ENCODE measurements around the gene ATP6V1G1.
"Not testable (repeated sequence)": the region's sequence is repeated elsewhere in the genome, so short reads cannot be mapped to it uniquely, and the experiment has no call there.

GRCh38 chr9:114578134-114578533 lies 9.4 kb upstream of the ATP6V1G1 start:
- not testable (repeated sequence) for TF ChIP-seq CTCF (conservative IDR thresholded peaks at IDR 0.05 in 1 of 2, IDR thresholded peaks at IDR 0.05 in 1 of 2; ENCODE audit: low read depth in 1 of 2, low read length in 2 of 2); EZH2 (IDR thresholded peaks at IDR 0.05; ENCODE audit: low read length, missing control alignments)

Measured in fibroblast of lung (primary cell).